BLaER1 (cell line): ENCODE data around the gene KIF16B.

Experiments
- H3K27ac ChIP-seq: shearing (Covaris generic); formaldehyde crosslinking; 2 replicates; pipeline ENCODE4 v1.8.1; 2022
- H3K27me3 ChIP-seq: shearing (Covaris generic); formaldehyde crosslinking; 2 replicates; pipeline ENCODE4 v1.8.1; 2022
- H3K36me3 ChIP-seq: shearing (Covaris generic); formaldehyde crosslinking; 2 replicates; pipeline ENCODE4 v1.8.1; 2022
- H3K4me1 ChIP-seq: shearing (Covaris generic); formaldehyde crosslinking; 2 replicates; pipeline ENCODE4 v1.8.1; 2022
- H3K4me2 ChIP-seq: shearing (Covaris generic); formaldehyde crosslinking; 2 replicates; pipeline ENCODE4 v1.8.1; 2022
- H3K4me3 ChIP-seq: shearing (Covaris generic); formaldehyde crosslinking; 2 replicates; pipeline ENCODE4 v1.8.1; 2022
- H3K9ac ChIP-seq: shearing (Covaris generic); formaldehyde crosslinking; 2 replicates; pipeline ENCODE4 v1.8.1; 2022
- H3K9me3 ChIP-seq: shearing (Covaris generic); formaldehyde crosslinking; 2 replicates; pipeline ENCODE4 v1.8.1; 2022
- H4K20me1 ChIP-seq: shearing (Covaris generic); formaldehyde crosslinking; 2 replicates; pipeline ENCODE4 v1.8.1; 2022
- Cebpa-rat ChIP-seq: shearing (Covaris generic); IDR thresholded peaks from 2 replicates; pipeline ENCODE4 v1.8.1; 2022

Gene KIF16B

DNA sequence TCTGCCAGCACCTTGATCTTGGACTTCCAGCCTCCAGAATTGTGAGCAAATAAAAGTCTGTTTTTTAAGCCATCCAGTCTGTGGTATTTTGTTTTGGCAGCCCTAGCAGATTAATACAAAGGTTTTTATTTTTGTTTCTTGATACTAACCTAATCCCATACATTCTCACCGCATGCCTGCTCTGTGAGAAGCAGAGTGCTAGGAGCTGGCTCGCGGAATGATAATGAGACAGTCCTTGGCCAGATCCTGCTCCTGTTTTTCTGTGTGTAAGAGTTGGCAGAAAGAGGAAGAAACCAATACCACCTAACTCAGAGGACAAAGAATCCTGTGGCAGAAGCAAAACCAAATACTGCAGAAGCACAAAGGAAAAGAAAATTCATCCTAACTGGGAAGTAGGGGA, 82.6 kb downstream of the KIF16B start:
- Histone ChIP-seq H4K20me1 (no peaks in the 10 kb centered on the region), H3K4me2 (peak overlapping the region; percentile 74), H3K27me3 (no peaks in the 10 kb centered on the region), H3K9ac (peak overlapping the region; percentile 46), H3K27ac (peak overlapping the region; percentile 68), H3K9me3 (0 out of 2 replicates have a peak, but pooled peaks cover 4% of the 10 kb centered on the region), H3K4me3 (peak overlapping the region; percentile 6; the same call in 1 of the 2 replicates), H3K4me1 (peaks cover 24% of the 10 kb centered on the region), H3K36me3 (peaks cover 94% of the 10 kb centered on the region)
- TF ChIP-seq Cebpa-rat = no peak

DNA sequence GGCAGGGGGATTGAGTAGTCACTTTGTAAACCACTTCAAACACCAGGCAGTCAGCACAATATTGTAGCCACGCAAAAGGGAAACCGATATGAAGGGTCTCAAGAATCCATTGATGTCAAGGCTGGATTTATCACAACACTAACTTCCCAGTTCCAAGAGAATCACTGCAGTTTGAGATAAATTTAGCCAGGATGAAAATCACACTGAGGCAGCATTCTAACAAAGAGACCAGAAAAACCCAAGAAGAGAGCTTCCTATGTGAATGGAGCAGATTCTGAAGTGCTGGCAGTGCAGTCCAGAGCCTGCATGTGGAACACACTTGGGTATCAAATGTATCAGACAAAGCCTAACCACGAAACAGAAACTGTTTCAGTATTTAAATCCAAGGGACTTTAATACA, 84.6 kb downstream of the KIF16B start:
- no peak for TF ChIP-seq Cebpa-rat
- H3K4me1 ChIP-seq = peaks cover 26% of the 10 kb centered on the region
- H3K27ac ChIP-seq = peak overlapping the region; percentile 54
- H3K27me3 ChIP-seq = no peaks in the 10 kb centered on the region
- H3K36me3 ChIP-seq = peaks cover 96% of the 10 kb centered on the region
- H4K20me1 ChIP-seq = no peaks in the 10 kb centered on the region
- H3K9ac ChIP-seq = no peak overlapping the region
- no peak overlapping the region for H3K4me2 ChIP-seq
- H3K4me3 ChIP-seq = no peak overlapping the region
- 0 out of 2 replicates have a peak, but pooled peaks cover 4% of the 10 kb centered on the region for H3K9me3 ChIP-seq

DNA sequence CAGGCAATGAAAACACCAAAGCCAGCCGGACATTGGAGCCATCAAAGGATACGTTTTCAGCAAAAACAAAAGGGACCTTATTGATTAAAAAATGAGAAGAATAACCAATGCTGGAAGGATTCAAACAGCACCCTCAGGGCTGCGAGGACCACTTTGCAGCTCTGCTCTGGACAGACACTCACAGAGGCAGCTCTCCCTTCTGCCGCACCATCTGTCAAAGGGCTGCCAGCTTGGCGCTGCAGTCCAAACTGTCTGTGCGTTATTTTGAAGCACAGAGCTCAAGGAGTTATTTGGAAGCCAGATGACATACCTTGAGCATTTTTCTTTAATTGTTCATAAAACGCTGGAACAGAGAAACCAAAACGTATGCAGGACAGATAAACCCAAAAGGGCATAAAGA, 85.2 kb downstream of the KIF16B start:
- no peak overlapping the region for H3K4me3 ChIP-seq

DNA sequence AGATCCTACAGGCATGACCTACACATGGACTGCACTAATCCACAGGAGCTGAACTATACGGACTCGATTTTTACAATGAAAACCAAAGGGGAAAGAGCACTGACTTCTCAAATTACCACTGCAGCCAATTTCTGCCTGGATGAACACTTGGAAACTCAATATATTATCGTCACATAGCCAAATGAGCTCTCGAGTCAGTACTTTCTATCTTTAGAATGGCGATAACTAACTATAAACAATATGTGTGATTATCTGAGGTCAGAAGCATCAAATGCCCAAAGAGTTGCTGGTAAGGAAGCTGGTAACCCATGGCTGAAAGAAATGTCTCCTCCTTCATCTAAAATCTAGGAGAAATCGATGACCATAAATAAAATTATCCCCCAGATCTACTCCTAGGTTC, 86.7 kb downstream of the KIF16B start:
- no peak for TF ChIP-seq Cebpa-rat
- H3K4me2 ChIP-seq = no peak overlapping the region
- H3K4me3 ChIP-seq = no peak overlapping the region
- H3K4me1 ChIP-seq = peaks cover 32% of the 10 kb centered on the region
- no peaks in the 10 kb centered on the region for H4K20me1 ChIP-seq
- H3K9ac ChIP-seq = no peak overlapping the region
- H3K9me3 ChIP-seq = 0 out of 2 replicates have a peak, but pooled peaks cover 4% of the 10 kb centered on the region
- no peak overlapping the region for H3K27ac ChIP-seq
- H3K27me3 ChIP-seq = no peaks in the 10 kb centered on the region
- peaks cover 96% of the 10 kb centered on the region for H3K36me3 ChIP-seq

More for the DNA sequence above, 85.2 kb downstream of the KIF16B start:
- Histone ChIP-seq H3K27me3 (no peaks in the 10 kb centered on the region), H3K4me1 (peaks cover 31% of the 10 kb centered on the region), H4K20me1 (no peaks in the 10 kb centered on the region), H3K9ac (no peak overlapping the region), H3K27ac (no peak overlapping the region), H3K36me3 (peaks cover 95% of the 10 kb centered on the region), H3K4me2 (no peak overlapping the region), H3K9me3 (0 out of 2 replicates have a peak, but pooled peaks cover 4% of the 10 kb centered on the region)
- TF ChIP-seq Cebpa-rat = no peak

DNA sequence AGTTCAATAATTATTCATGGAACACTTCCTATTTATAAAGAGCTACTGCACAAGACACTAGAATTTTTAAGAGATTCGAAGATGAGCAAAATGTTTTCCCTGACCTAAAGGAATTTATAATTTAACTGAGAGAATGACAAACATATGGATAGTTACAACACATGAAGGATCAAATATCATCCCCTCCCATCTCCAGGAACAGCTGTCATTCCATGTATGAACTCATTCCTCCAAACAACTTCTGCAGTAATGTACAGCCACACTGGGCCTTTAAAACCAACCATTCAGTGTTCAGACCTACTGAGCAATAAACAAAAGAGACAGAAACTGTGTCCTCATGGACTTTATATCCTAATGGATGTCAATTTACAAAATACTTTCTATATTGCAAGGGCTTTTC, 87.8 kb downstream of the KIF16B start:
- no peaks in the 10 kb centered on the region for H4K20me1 ChIP-seq
- peaks cover 96% of the 10 kb centered on the region for H3K36me3 ChIP-seq
- no peak overlapping the region for H3K27ac ChIP-seq
- H3K9me3 ChIP-seq = 0 out of 2 replicates have a peak, but pooled peaks cover 4% of the 10 kb centered on the region
- no peak overlapping the region for H3K4me3 ChIP-seq
- no peak for TF ChIP-seq Cebpa-rat
- H3K9ac ChIP-seq = no peak overlapping the region
- H3K4me2 ChIP-seq = no peak overlapping the region
- H3K27me3 ChIP-seq = no peaks in the 10 kb centered on the region
- peaks cover 21% of the 10 kb centered on the region for H3K4me1 ChIP-seq

DNA sequence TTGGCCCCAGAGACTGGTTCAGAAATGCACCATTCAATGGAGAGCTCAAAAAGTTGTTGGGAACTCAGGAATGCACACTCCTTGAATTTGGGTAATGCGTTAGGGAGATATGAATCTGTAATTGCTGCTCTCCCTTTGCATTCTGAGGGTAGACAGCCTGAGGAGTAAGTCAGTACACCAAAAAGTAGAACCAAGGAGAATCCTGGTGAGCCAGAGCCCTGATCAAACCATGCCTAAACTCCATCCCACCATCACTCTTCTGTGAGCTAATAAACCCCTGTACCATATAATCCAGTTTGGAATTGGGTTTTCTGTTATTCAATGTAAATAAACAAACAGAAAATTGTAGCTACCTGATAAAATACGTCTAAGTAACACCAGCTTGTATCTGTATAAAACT, 90.2 kb downstream of the KIF16B start:
- Histone ChIP-seq H3K4me1 (peaks cover 23% of the 10 kb centered on the region), H3K9ac (no peak overlapping the region), H3K27ac (peak overlapping the region; percentile 11; the same call in 1 of the 2 replicates), H3K36me3 (peaks cover 95% of the 10 kb centered on the region), H4K20me1 (no peaks in the 10 kb centered on the region), H3K27me3 (no peaks in the 10 kb centered on the region), H3K4me2 (peak overlapping the region; percentile 33), H3K9me3 (peaks cover 4% of the 10 kb centered on the region; the same call in 1 of the 2 replicates), H3K4me3 (no peak overlapping the region)
- TF ChIP-seq Cebpa-rat = no peak

DNA sequence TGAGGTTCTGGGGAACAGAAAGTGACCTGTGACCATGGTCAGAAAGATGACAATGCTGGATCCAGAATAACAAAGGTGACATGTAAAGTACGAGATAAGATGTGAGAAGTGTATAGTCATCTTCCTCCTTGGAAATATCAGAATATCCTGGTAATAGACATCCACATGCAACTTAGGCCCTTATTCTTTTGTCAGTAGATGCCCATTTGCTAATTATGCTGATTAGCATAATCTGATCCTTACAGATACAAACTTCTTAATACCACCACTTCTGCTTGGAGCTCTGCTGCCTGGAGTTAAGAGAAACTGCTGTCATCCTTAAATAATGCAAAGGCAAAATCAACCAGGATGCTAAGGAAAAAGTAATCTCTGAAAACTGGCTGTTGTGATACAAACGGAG, 91.3 kb downstream of the KIF16B start:
- no peak overlapping the region for H3K27ac ChIP-seq
- H3K4me3 ChIP-seq = no peak overlapping the region
- H3K9ac ChIP-seq = no peak overlapping the region
- H3K4me1 ChIP-seq = peaks cover 34% of the 10 kb centered on the region
- peaks cover 85% of the 10 kb centered on the region for H3K36me3 ChIP-seq
- no peak overlapping the region for H3K4me2 ChIP-seq
- no peaks in the 10 kb centered on the region for H4K20me1 ChIP-seq
- TF ChIP-seq Cebpa-rat = no peak
- no peaks in the 10 kb centered on the region for H3K27me3 ChIP-seq
- peaks cover under 1% of the 10 kb centered on the region; the same call in 1 of the 2 replicates for H3K9me3 ChIP-seq

DNA sequence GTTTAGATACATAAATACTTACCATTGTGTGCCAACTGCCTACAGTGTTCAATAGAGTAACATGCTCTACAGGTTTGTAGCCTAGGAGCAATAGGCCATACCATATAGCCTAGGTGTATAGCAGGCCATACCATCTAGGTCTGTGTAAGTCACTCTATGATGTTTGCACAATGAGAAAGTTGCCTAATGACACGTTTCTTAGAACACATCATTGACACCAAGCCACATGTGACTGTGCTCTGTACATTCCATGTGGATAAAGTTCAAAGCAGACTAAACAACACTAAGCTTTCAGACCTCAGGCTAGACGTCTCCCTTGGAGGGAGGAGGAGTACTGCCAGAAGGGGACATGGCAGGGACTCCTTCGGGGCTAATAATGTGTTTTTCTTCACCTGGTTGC, 93.6 kb downstream of the KIF16B start:
- Histone ChIP-seq H3K9me3 (no peaks in the 10 kb centered on the region; the same call in 1 of the 2 replicates), H3K27me3 (no peaks in the 10 kb centered on the region), H3K9ac (no peak overlapping the region), H3K4me2 (no peak overlapping the region), H3K27ac (no peak overlapping the region), H3K4me3 (no peak overlapping the region), H4K20me1 (no peaks in the 10 kb centered on the region), H3K4me1 (peaks cover 48% of the 10 kb centered on the region), H3K36me3 (peaks cover 72% of the 10 kb centered on the region)
- TF ChIP-seq Cebpa-rat = no peak

DNA sequence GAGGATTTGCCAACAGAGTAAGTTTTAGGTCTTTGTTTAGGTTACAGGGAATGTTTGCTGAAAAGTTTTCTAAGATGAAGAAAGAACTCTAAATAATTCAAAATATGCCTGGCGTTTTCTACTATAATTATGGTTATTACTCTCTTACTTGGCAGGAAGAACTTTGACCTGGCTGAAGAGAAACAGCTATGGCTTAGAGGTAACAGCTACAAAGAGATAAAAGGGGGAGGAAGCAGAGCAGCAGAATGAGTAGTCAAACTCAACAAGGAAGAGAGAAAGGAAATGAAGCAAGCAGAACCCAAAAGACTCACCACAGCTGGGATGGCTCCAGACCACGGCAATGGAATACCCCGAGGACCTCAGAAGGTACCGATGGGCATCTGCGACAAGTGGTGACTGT, 95.6 kb downstream of the KIF16B start:
- Histone ChIP-seq H3K4me3 (no peak overlapping the region), H3K36me3 (peaks cover 71% of the 10 kb centered on the region), H3K9me3 (no peaks in the 10 kb centered on the region; the same call in 1 of the 2 replicates), H3K4me2 (peak overlapping the region; percentile 62), H3K9ac (0 out of 2 replicates have a peak overlapping the region, but pooled peaks have one; percentile 26), H4K20me1 (no peaks in the 10 kb centered on the region), H3K4me1 (peaks cover 44% of the 10 kb centered on the region), H3K27me3 (no peaks in the 10 kb centered on the region), H3K27ac (peak overlapping the region; percentile 41; the same call in 1 of the 2 replicates)
- no peak for TF ChIP-seq Cebpa-rat

DNA sequence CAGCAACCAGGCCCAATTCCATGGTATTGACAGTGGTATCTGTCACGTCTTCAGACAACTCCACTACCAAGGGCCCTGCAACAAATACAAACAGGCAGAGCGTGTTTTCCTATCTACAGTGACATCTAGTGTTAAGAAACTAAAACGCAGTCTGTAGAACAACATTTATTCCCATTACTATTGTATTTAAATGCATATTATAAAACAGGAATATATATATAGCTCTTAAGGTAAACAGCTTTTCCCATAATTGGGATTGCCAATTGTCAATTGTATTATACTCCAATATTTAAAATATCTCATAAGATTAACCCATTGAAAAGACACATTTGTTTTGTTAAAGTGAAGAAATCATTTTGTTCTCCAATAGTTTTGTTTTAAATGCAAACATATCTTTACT, 97.2 kb downstream of the KIF16B start:
- H3K4me3 ChIP-seq = no peak overlapping the region
- no peaks in the 10 kb centered on the region for H3K27me3 ChIP-seq
- no peak overlapping the region for H3K27ac ChIP-seq
- H3K9ac ChIP-seq = no peak overlapping the region
- H3K36me3 ChIP-seq = peaks cover 71% of the 10 kb centered on the region
- H3K9me3 ChIP-seq = peaks cover 10% of the 10 kb centered on the region; the same call in 1 of the 2 replicates
- no peak for TF ChIP-seq Cebpa-rat
- peaks cover 38% of the 10 kb centered on the region for H3K4me1 ChIP-seq
- H4K20me1 ChIP-seq = no peaks in the 10 kb centered on the region
- no peak overlapping the region for H3K4me2 ChIP-seq

DNA sequence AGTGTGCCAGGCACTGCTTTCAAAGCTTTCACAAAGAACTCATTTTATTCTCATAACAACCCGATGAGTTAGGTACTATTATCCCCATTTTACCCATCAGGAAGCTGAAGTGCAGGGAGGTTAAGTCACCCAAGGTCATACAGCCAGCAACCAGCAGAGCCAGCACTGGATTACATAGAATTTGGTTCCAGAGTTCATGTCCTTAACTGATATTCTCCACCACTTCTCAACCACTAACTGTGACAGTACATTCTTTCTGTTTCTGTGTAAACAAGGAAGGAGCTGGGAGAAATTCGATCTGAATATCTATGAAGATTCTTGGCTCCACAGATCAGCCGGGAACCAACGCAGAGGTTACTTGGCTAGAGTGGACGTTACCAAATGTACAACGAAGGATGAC, 98.0 kb downstream of the KIF16B start:
- Histone ChIP-seq H3K27ac (no peak overlapping the region), H3K4me2 (no peak overlapping the region)
- no peak for TF ChIP-seq Cebpa-rat

More for the DNA sequence above, 98.0 kb downstream of the KIF16B start:
- Histone ChIP-seq H3K9ac (no peak overlapping the region), H3K36me3 (peaks cover 71% of the 10 kb centered on the region), H3K27me3 (no peaks in the 10 kb centered on the region), H3K4me1 (peaks cover 38% of the 10 kb centered on the region), H3K4me3 (no peak overlapping the region), H3K9me3 (peaks cover 18% of the 10 kb centered on the region), H4K20me1 (no peaks in the 10 kb centered on the region)
